ENCODE measurements around the gene TMEM263. TPM values are rescaled to one million over a fixed set of nuclear protein-coding genes. Genes with fewer than 3 reads are reported as not detected.
"Not testable (repeated sequence)": the region's sequence is repeated elsewhere in the genome, so short reads cannot be mapped to it uniquely, and the experiment has no call there.

The TMEM263 gene
- total and polyA plus RNA-seq, 4 donors, result 44.9 to 71.7 (median 52.4) TPM

DNA sequence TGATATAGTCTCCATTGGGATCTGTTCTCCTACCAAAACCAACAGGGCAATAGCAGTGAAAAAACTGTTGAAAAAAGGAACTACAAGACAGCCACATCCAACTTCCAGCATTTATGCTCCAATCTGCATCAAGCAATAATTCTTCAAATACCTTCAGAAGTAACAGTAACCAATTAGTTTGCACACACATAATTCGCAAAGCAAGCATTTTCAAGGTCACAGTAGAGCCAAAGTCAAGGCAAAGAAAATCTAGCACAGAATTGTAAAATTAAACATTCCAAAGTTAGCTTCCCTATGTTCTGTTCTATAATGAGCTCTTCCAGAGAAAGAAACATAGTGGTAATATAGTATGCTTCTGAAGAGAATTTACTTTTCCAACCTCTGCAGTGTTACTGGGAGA, 42.2 kb downstream of the TMEM263 start:
- DNase-seq (ENCODE audit: low read depth in 4 of 6, low spot score in 6 of 6), result no peak
- Histone ChIP-seq H3K4me1 (ENCODE audit: control insufficient read depth, insufficient read depth, low read length) (no peaks in the 10 kb centered on the region), H3K9me3 (ENCODE audit: control insufficient read depth, insufficient read depth, low read length) (no peaks in the 10 kb centered on the region), H3K36me3 (ENCODE audit: control insufficient read depth, insufficient read depth, low read length) (peaks cover 10% of the 10 kb centered on the region), H3K27ac (ENCODE audit: low read depth, low read length) (no peak overlapping the region), H3K4me3 (ENCODE audit: low read depth, low read length) (no peak overlapping the region), H3K27me3 (ENCODE audit: control insufficient read depth, insufficient read depth, low read length) (no peaks in the 10 kb centered on the region)
- WGBS (ENCODE audit: insufficient coverage), result no CpG with 5 or more reads among the region's 1 CpG

DNA sequence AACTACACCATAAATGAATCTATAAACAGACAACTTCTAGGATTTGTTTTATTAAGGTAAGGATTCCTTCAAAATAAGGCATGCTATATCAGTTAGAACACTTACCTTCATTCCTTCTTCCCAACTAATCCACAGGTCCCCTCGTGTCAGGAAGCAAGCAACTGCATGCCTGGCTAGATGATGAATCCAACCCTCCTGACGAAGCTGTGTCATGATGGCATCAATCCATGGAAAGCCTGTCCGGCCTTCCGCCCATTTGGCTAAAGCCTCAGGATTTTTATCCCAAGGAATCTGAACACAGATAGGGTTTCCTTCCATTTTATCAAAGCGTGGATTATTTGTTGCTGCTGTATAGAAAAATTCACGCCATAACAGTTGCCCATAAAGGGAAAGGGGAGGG, 43.7 kb downstream of the TMEM263 start:
- no peaks in the 10 kb centered on the region for H3K4me1 ChIP-seq (ENCODE audit: control insufficient read depth, insufficient read depth, low read length)
- H3K4me3 ChIP-seq (ENCODE audit: low read depth, low read length), result no peak overlapping the region
- H3K27ac ChIP-seq (ENCODE audit: low read depth, low read length), result no peak overlapping the region
- no peaks in the 10 kb centered on the region for H3K9me3 ChIP-seq (ENCODE audit: control insufficient read depth, insufficient read depth, low read length)
- WGBS (ENCODE audit: insufficient coverage), result 91% methylated on average over 4 of the region's 6 CpGs
- no peaks in the 10 kb centered on the region for H3K27me3 ChIP-seq (ENCODE audit: control insufficient read depth, insufficient read depth, low read length)
- H3K36me3 ChIP-seq (ENCODE audit: control insufficient read depth, insufficient read depth, low read length), result peaks cover 10% of the 10 kb centered on the region
- no peak for DNase-seq (ENCODE audit: low read depth in 4 of 6, low spot score in 6 of 6)

DNA sequence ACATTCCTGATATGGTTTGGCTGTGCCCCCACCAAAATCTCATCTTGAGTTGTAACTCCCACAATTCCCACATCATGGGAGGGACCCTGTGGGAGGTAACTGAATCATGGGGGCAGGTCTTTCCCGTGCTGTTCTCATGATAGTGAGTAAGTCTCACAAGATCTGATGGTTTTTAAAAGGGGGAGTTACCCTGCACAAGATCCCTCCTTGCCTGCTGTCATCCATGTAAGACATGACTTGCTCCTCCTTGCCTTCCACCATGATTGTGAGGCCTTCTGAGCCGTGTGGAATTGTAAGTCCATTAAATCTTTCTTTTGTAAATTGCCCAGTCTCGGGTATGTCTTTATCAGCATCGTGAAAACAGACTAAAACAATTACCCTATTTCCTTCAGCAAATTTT, 47.0 kb downstream of the TMEM263 start:
- not testable (repeated sequence) for DNase-seq (ENCODE audit: low read depth in 4 of 6, low spot score in 6 of 6); H3K36me3 ChIP-seq (ENCODE audit: control insufficient read depth, insufficient read depth, low read length); H3K4me3 ChIP-seq (ENCODE audit: low read depth, low read length); H3K4me1 ChIP-seq (ENCODE audit: control insufficient read depth, insufficient read depth, low read length); H3K9me3 ChIP-seq (ENCODE audit: control insufficient read depth, insufficient read depth, low read length); H3K27ac ChIP-seq (ENCODE audit: low read depth, low read length); H3K27me3 ChIP-seq (ENCODE audit: control insufficient read depth, insufficient read depth, low read length)
- WGBS (ENCODE audit: insufficient coverage), result no CpG with 5 or more reads among the region's 4 CpGs

DNA sequence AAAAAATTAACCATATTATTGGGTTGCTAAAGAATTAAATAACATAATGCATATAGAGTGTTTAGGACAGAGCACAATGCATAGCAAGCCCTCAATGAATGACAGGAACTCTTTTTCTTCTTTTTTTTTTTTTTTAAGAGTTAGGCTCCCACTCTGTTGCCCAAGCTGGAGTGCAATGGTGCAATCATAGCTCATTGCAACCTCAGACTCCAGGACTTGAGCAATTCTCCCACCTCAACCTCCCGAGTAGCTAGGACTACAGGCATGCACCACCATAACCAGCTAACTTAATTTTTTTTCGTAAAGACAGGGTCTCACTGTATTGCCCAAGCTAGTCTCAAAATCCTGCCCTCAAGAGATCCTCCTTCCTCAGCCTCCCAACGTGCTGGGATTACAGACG, 51.7 kb downstream of the TMEM263 start:
- H3K9me3 ChIP-seq (ENCODE audit: control insufficient read depth, insufficient read depth, low read length), result no peaks in the 10 kb centered on the region
- WGBS (ENCODE audit: insufficient coverage), result 95% methylated on average over 2 of the region's 4 CpGs
- no peak for DNase-seq (ENCODE audit: low read depth in 4 of 6, low spot score in 6 of 6)
- no peaks in the 10 kb centered on the region for H3K27me3 ChIP-seq (ENCODE audit: control insufficient read depth, insufficient read depth, low read length)
- no peaks in the 10 kb centered on the region for H3K4me1 ChIP-seq (ENCODE audit: control insufficient read depth, insufficient read depth, low read length)
- H3K4me3 ChIP-seq (ENCODE audit: low read depth, low read length), result no peak overlapping the region
- H3K36me3 ChIP-seq (ENCODE audit: control insufficient read depth, insufficient read depth, low read length), result no peaks in the 10 kb centered on the region
- no peak overlapping the region for H3K27ac ChIP-seq (ENCODE audit: low read depth, low read length)

DNA sequence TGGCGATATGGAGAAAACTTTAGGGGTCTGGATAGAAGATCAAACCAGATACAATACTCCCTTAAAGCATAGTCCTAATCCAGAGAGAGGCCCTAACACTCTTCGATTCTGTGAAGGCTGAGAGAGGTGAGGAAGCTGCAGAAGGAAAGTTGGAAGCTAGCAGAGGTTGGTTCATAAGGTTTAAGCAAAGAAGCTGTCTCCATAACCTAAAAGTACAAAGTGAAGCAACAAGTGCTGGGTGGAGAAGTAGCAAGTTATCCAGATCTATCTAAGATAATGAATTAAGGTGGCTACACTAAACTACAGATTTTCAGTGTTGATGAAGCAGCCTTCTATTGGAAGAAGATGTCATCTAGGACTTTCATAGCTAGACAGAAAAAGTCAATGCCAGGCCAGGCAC, 55.8 kb downstream of the TMEM263 start:
- WGBS (ENCODE audit: insufficient coverage), result no CpG with 5 or more reads among the region's 2 CpGs
- H3K27me3 ChIP-seq (ENCODE audit: control insufficient read depth, insufficient read depth, low read length), result no peaks in the 10 kb centered on the region
- H3K27ac ChIP-seq (ENCODE audit: low read depth, low read length), result no peak overlapping the region
- H3K9me3 ChIP-seq (ENCODE audit: control insufficient read depth, insufficient read depth, low read length), result no peaks in the 10 kb centered on the region
- no peaks in the 10 kb centered on the region for H3K4me1 ChIP-seq (ENCODE audit: control insufficient read depth, insufficient read depth, low read length)
- no peak overlapping the region for H3K4me3 ChIP-seq (ENCODE audit: low read depth, low read length)
- no peak for DNase-seq (ENCODE audit: low read depth in 4 of 6, low spot score in 6 of 6)
- no peaks in the 10 kb centered on the region for H3K36me3 ChIP-seq (ENCODE audit: control insufficient read depth, insufficient read depth, low read length)

DNA sequence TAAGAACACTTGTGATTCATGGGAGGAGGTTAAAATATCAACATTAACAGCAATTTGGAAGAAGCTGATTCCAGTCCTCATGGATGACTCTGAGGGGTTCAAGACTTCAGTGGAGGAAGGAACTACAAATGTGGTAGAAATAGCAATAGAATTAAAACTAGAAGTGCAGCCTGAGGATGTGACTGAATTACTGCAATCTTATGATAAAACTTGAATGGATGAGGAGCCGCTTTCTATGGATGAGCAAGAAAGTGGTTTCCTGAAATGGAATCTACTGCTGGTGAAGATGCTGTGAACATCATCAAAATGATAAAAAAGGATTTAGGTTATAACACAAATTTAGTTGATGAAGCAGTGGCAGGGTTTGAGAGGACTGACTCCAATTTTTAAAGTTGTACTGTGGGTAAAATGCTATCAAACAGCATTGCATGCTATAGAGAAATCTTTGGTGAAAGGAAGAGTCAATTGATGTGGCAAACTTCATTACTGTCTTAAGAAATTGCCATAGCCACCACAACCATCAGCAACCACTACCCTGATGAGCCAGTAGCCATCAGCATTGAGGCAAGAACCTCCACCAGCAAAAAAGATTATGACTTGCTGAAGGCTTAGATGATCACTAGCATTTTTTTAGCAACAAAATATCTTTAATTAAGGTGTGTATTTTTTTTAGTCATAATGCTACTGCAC, 57.2 kb downstream of the TMEM263 start:
- H3K9me3 ChIP-seq (ENCODE audit: control insufficient read depth, insufficient read depth, low read length), result no peaks in the 10 kb centered on the region
- H3K4me1 ChIP-seq (ENCODE audit: control insufficient read depth, insufficient read depth, low read length), result no peaks in the 10 kb centered on the region
- no peak overlapping the region for H3K27ac ChIP-seq (ENCODE audit: low read depth, low read length)
- H3K4me3 ChIP-seq (ENCODE audit: low read depth, low read length), result no peak overlapping the region
- no peaks in the 10 kb centered on the region for H3K27me3 ChIP-seq (ENCODE audit: control insufficient read depth, insufficient read depth, low read length)
- 100% methylated on average over 1 of the region's 1 CpG for WGBS (ENCODE audit: insufficient coverage)
- DNase-seq (ENCODE audit: low read depth in 4 of 6, low spot score in 6 of 6), result no peak
- no peaks in the 10 kb centered on the region for H3K36me3 ChIP-seq (ENCODE audit: control insufficient read depth, insufficient read depth, low read length)

DNA sequence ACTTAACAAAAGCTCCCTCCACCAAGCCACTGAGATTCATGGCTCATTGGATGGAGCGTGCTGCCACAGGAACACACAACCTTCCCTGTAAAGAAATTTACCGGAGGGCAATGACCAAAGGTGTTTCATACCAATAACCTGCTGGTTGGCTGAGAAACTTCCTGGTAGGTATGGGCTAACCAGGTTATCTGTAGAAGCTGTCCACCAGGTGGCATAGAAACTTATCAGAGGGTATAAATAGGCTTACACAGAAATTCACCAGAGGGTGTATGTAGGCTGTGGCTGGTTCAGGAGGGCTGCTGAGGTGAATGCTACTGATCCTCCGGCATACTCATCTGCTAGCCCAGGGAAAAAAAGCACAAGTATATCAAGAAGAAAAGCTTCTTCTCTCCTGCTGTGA, 58.3 kb downstream of the TMEM263 start:
- Histone ChIP-seq H3K9me3 (ENCODE audit: control insufficient read depth, insufficient read depth, low read length) (no peaks in the 10 kb centered on the region), H3K4me1 (ENCODE audit: control insufficient read depth, insufficient read depth, low read length) (no peaks in the 10 kb centered on the region), H3K27me3 (ENCODE audit: control insufficient read depth, insufficient read depth, low read length) (no peaks in the 10 kb centered on the region), H3K36me3 (ENCODE audit: control insufficient read depth, insufficient read depth, low read length) (no peaks in the 10 kb centered on the region), H3K4me3 (ENCODE audit: low read depth, low read length) (no peak overlapping the region), H3K27ac (ENCODE audit: low read depth, low read length) (no peak overlapping the region)
- DNase-seq (ENCODE audit: low read depth in 4 of 6, low spot score in 6 of 6), result no peak
- no CpG with 5 or more reads among the region's 3 CpGs for WGBS (ENCODE audit: insufficient coverage)

DNA sequence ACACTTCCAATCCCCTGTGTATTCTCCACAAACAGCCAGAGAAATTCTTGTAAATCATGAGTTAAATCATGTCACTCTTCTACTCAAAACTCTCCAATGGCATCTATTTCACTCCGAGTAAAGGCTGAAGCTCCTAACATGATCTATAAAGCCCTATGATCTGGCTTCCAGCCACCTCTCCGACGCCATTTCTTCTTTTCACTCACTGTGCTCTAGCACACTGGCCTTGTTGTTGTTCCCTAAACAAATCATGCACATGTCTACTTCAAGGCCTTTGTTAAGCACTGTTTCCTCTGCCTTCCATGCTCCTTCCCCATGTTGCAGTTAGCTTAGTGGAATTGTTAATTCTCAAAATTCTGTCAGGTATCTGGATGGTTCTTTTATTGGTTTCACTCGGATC, 61.3 kb downstream of the TMEM263 start:
- Histone ChIP-seq H3K9me3 (ENCODE audit: control insufficient read depth, insufficient read depth, low read length) (no peaks in the 10 kb centered on the region), H3K4me3 (ENCODE audit: low read depth, low read length) (no peak overlapping the region), H3K36me3 (ENCODE audit: control insufficient read depth, insufficient read depth, low read length) (no peaks in the 10 kb centered on the region), H3K4me1 (ENCODE audit: control insufficient read depth, insufficient read depth, low read length) (no peaks in the 10 kb centered on the region), H3K27ac (ENCODE audit: low read depth, low read length) (no peak overlapping the region), H3K27me3 (ENCODE audit: control insufficient read depth, insufficient read depth, low read length) (no peaks in the 10 kb centered on the region)
- no peak for DNase-seq (ENCODE audit: low read depth in 4 of 6, low spot score in 6 of 6)
- 68% methylated on average over 3 of the region's 4 CpGs for WGBS (ENCODE audit: insufficient coverage)

DNA sequence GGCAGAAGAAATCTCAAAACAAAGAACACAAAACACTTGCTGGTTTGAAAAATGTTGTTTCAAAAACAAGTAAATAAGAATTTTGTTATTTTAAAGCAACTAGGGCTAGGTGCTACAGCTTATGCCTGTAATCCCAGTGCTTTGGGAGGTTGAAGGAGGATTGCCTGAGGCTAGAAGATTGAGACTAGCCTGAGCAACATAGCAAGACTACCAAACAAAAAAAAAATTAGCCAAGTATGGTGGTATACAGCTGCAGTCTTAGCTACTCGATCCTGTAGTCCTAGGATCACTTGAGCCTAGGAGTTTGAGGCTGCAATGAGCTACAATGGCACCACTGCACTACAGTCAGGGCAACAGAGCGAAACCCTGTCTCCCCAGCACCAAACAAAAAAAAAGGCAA, 63.8 kb downstream of the TMEM263 start:
- Histone ChIP-seq H3K27me3 (ENCODE audit: control insufficient read depth, insufficient read depth, low read length) (no peaks in the 10 kb centered on the region), H3K36me3 (ENCODE audit: control insufficient read depth, insufficient read depth, low read length) (no peaks in the 10 kb centered on the region), H3K4me1 (ENCODE audit: control insufficient read depth, insufficient read depth, low read length) (no peaks in the 10 kb centered on the region), H3K27ac (ENCODE audit: low read depth, low read length) (no peak overlapping the region), H3K9me3 (ENCODE audit: control insufficient read depth, insufficient read depth, low read length) (no peaks in the 10 kb centered on the region), H3K4me3 (ENCODE audit: low read depth, low read length) (no peak overlapping the region)
- WGBS (ENCODE audit: insufficient coverage), result no CpG with 5 or more reads among the region's 2 CpGs
- no peak for DNase-seq (ENCODE audit: low read depth in 4 of 6, low spot score in 6 of 6)

Measured in spinal cord (tissue), 10 donors.